Urinary bladder (tissue), 4 donors: Measurements from ENCODE around the gene ANKZF1. TPM values are rescaled to one million over a fixed set of nuclear protein-coding genes. Genes with fewer than 3 reads are reported as not detected.
A peak's percentile ranks its signal among the peaks of the same experiment; 100 is the strongest.

ENCODE experiments used
- DNase-seq: peaks from one replicate; pipeline ENCODE4 v3.0.0-alpha.2; 2015; ENCODE audit errors: extremely low spot score
- H3K27ac ChIP-seq: one replicate; pipeline ENCODE4 v1.5.1; 2013; ENCODE audit warnings: low read depth, mild to moderate bottlenecking, moderate library complexity
- H3K36me3 ChIP-seq: one replicate; pipeline ENCODE4 v1.6.1; 2013; ENCODE audit warnings: mild to moderate bottlenecking, moderate library complexity; ENCODE audit not compliant: insufficient read depth
- H3K4me1 ChIP-seq: one replicate; pipeline ENCODE4 v1.6.1; 2013; ENCODE audit warnings: mild to moderate bottlenecking, moderate library complexity; ENCODE audit not compliant: insufficient read depth
- H3K4me3 ChIP-seq: one replicate; pipeline ENCODE4 v1.5.1; 2013; ENCODE audit warnings: low read depth, low read length
- WGBS: extraction: QIAGEN DNeasy Blood & Tissue Kit; methylation state at CpG from one replicate; pipeline ENCODE4 v1.1.7; 2013; 5-methylcytosine and 5-hydroxymethylcytosine counted together
- polyA plus RNA-seq: library from polyadenylated mRNA; stranded (reverse); fragments of 200-250 nt; gene quantifications from one replicate; pipeline ENCODE4 v1.2.3, GENCODE V29; 2013
- total RNA-seq: library from RNA; depleted of rRNA; stranded (reverse); fragments of >200 nt; gene quantifications from one replicate; pipeline ENCODE4 v1.2.3, GENCODE V29; 2014
- donor health status: healthy with polysubstance abuse.
- donor health status: healthy.

The ANKZF1 gene
- total and polyA plus RNA-seq, 2 donors, result 22.3 to 30.6 TPM

DNA sequence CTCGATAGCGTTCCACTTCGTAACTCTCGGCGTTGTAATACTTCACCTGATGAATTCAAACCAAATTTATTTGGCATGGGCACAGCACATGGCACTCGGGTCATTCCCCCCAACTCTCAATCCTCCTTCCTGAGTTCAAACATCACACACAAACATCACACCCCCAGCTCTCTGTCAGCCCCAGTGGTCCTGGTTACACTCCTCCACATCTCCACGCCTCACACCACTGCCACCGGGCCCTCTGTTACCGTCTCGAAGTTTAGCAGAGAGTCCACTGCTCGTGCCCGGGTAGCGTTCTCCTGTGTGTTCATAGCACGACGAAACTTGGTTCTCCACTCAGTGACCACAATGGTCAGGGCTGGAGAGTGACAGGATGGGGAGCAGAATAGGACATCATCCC, 15.5 kb upstream of the ANKZF1 start:
- Histone ChIP-seq H3K4me3 (no peak overlapping the region), H3K27ac (no peak overlapping the region), H3K4me1 (no peaks in the 10 kb centered on the region), H3K36me3 (peaks cover 4% of the 10 kb centered on the region)
- no peak for DNase-seq
- 96% methylated on average over 15 of the region's 15 CpGs for WGBS

DNA sequence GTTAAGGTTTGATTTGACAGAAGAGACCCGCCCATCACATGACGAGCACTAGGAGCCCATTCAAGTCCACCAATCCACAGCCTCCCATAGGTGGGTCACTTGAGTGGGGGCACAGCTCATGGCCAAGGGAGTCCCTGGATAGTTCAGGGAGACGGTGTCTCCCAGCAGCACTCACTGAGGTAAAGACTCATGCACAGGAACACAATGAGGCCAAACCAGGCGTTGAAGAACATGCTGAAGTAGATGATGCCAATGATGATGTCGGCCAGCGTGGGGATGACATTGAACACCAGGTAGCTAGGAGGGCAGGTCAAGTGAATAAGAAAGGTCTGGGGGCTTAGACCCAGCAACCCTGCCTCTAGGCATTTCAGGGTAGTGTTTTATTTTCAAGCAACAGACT, 14.8 kb upstream of the ANKZF1 start:
- WGBS, result 91% methylated on average over 6 of the region's 6 CpGs
- Histone ChIP-seq H3K4me1 (peaks cover 4% of the 10 kb centered on the region), H3K4me3 (no peak overlapping the region), H3K36me3 (peaks cover 2% of the 10 kb centered on the region), H3K27ac (no peak overlapping the region)
- DNase-seq, result no peak

DNA sequence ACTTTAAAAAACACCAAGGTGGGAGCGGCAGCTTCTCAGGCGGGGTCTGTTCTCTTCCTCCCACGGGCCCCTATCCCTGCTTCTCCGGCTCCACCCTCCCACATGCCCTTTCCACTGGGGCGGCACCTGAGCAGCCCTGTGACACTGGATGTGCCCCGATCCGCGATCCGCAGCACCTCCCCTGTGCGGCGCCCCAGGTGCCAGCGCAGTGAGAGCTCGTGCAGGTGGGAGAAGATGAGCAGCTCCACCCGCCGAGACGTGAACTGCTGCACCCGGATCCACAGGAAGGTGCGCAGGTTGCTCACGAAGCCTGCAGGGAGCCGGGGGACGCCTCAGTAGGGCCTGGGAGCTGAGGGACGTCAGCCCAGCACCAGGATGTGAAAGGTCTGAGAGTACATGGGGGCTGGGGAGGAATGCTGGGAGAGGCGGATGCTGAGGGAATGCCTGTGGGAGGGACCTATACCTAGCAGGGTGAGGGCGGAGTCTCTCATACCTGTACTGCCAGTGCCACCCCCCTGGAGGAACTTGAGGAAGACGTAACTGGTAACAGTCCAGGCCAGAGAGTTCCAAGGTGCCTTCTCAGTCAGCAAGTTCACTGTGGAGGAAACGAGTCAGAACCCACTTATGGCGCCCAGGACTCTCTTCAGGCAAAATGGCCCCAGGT, 13.6 kb upstream of the ANKZF1 start:
- no peak for DNase-seq
- Histone ChIP-seq H3K36me3 (peaks cover 6% of the 10 kb centered on the region), H3K27ac (no peak overlapping the region), H3K4me1 (peaks cover 4% of the 10 kb centered on the region), H3K4me3 (no peak overlapping the region)
- WGBS, result 90% methylated on average over 27 of the region's 27 CpGs

DNA sequence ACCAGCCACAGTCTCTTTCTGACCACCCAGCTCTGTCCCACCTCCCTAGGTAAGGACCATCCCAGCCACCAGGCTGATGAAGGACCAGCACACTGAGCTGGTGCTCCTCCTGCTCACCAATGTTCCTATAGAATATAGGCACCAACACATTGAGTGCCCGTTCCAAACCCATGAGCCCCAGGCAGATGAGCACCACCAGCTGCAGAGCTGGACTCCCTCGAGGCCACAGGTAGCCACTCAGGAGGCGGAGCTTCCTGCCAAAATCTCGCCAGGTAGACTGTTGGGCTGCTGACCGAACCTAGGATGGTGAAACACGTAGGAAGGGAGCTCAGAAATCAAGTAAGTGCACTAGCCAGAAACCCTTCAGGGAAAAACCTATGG, 13.1 kb upstream of the ANKZF1 start:
- WGBS, result 93% methylated on average over 6 of the region's 6 CpGs

DNA sequence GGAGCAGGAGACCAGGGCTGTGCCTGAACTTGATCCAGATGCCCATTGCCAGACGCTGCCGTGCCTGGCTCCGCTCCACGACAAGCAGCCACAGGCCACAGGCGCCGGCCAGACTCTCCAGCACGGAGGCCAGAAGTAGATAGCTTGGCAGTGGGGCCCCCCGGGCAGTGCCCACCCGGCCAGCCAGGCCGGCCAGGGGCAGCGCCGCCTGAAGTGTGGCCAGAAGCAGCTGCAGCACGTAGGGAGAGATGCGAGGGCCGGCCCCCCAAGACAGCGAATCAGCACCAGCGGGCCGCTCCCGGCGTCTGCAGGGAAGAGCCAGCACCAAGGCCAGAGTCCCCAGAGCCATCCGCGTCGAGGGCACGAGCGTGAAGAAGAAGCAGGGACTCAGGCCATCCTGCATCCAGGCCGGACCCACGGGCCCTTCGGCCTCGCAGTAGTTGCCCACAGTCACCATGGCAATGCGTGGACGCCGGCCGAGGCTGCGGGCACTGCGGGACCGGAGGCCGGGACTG, 11.3 kb upstream of the ANKZF1 start:
- Histone ChIP-seq H3K27ac (peak overlapping the region; percentile 71), H3K4me1 (peaks cover 4% of the 10 kb centered on the region), H3K4me3 (peak overlapping the region; percentile 44), H3K36me3 (peaks cover 6% of the 10 kb centered on the region)
- under 1% methylated on average over 37 of the region's 37 CpGs for WGBS
- no peak for DNase-seq

More for the DNA sequence above, 13.1 kb upstream of the ANKZF1 start:
- DNase-seq, result no peak
- no peak overlapping the region for H3K27ac ChIP-seq
- no peak overlapping the region for H3K4me3 ChIP-seq
- H3K36me3 ChIP-seq, result peaks cover 6% of the 10 kb centered on the region
- H3K4me1 ChIP-seq, result peaks cover 4% of the 10 kb centered on the region

DNA sequence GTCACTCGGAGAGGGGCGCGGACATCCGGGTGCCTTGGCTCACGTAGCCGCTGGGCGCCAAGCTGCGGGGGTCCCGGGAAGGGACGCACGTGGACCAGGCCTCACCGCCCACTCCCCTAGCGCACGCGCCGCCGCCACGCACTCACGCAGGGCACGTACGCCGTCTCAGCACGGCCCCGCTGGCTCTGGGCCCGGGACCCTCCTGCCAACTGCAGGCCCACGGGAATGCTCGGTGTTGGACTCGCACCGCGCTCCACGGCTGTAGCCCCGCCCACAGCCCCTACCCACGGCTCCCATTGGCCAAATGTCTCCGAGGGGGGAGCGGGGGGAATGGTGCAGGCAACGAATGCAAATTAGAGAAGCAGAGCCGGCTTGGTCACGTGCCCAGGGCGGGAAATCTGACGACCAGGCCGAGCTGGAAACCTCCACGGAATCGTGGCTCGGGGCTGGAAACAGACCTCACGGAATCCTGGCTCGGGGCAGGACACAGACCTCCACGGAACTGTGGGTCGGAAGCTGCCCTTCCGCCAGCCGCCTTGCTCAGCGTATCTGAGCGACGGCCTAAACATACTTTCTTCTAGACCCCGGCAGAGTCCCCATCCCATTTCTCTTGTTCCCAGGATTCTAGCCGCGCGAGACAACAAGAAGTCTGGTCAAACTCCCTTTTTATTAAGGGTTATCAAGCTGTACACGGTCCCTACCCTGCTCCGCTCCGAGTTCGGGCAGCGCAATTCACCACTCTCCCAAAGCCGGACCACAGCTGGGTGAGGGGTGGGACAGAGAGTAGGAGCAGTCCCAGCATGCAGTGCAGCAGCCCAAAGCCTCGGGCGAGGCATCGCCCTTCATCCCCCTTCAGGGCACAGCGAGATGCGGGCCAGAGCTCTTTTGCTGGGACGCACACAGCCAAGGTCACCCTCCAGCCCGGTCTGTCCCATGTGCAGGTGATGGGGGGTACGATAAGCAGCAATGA, 10.6 kb upstream of the ANKZF1 start, which contains the start of gene ABCB6:
TSS of gene ABCB6 (minus strand) at position 227 of the 970 bp plus-strand sequence. CDS start 285 bp downstream, outside the sequence.
- Histone ChIP-seq H3K4me3 (peak within 1 kb of the TSS; percentile 44), H3K36me3 (peaks cover 6% of the 10 kb centered on the region)
- WGBS, result 5% methylated on average over 71 of the region's 71 CpGs

DNA sequence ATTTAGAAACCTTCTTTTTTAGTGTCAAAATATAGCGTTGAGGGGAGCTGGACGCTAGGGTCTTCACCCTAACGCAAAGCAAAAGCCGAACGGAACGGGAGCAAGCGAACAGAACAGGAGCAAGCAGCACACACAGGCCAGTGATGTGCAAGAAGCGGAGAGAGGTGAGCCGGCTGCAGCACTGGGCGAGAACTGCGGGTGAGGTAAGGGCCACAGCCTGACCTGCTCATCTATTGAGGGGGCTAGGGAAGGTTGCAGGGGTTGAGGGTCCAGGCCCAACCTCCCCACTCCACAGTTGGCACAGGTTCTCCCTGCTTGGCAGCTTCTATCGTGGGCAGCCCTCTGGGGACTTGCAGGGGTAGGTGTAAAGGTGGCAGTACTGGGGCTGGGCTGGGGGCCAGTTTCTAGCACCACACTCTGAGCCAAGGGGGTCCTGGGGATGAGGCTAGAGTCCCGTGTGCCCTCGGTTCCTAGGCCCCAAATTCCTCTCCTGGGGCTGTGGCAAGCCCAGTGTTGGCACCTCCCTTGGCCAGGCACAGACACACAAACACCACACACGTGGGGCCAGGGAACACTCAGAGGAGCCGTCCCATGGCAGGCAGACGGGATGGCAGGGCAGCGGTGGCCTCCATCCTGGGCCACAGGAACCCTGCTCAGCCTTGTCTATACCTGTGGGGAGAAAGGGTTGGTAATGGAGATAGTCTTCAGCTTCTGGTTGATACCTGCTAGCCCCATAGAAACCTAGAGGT, 9.6 kb upstream of the ANKZF1 start:
- 87% methylated on average over 18 of the region's 18 CpGs for WGBS
- H3K27ac ChIP-seq, result no peak overlapping the region
- no peak overlapping the region for H3K4me3 ChIP-seq

More for the DNA sequence above, 10.6 kb upstream of the ANKZF1 start, which contains the start of gene ABCB6:
- H3K27ac ChIP-seq, result peak within 1 kb of the TSS; percentile 71
- DNase-seq, result peak; percentile 95
- H3K4me1 ChIP-seq, result peaks cover 4% of the 10 kb centered on the region

DNA sequence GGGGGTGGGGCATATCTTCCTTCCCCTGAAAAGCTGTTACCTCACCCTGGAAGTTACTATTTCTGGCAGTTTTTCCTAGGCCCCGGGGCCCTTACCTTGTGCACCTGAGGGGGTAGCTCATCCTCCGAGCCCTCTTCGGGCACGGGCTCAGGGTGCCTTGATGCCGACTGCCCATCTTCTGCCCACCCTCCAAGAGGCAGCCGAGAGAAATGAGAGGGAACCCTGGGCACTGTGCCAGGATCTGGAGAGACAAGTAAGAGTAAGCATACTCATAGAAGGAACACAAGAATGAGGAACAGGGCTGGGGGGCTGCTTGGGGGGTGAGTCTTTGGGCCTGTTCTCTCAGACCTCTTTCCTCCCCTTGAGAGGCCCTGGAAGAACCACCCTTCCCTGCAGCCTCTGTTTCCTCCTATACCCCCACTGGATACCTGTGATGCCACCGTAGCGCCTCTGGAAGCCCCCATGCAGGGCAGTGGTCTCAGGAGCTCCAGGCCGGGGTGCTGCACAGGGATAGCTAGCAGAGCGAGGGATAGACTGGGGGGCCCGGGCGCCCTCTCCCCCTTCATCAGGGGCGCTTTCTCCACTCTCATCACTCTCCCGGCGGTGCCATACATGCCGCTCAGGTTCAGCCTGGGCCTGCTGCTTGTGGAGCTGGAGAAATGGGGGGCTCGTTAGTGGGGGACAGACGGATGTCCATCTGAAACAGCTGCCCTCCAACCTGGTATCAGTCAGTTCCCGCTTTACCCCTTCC, 8.8 kb upstream of the ANKZF1 start:
- Histone ChIP-seq H3K4me3 (no peak overlapping the region), H3K27ac (no peak overlapping the region), H3K36me3 (peaks cover 6% of the 10 kb centered on the region), H3K4me1 (peaks cover 4% of the 10 kb centered on the region)
- DNase-seq, result no peak
- 90% methylated on average over 19 of the region's 19 CpGs for WGBS

More for the DNA sequence above, 9.6 kb upstream of the ANKZF1 start:
- Histone ChIP-seq H3K4me1 (peaks cover 4% of the 10 kb centered on the region), H3K36me3 (peaks cover 6% of the 10 kb centered on the region)
- no peak for DNase-seq

DNA sequence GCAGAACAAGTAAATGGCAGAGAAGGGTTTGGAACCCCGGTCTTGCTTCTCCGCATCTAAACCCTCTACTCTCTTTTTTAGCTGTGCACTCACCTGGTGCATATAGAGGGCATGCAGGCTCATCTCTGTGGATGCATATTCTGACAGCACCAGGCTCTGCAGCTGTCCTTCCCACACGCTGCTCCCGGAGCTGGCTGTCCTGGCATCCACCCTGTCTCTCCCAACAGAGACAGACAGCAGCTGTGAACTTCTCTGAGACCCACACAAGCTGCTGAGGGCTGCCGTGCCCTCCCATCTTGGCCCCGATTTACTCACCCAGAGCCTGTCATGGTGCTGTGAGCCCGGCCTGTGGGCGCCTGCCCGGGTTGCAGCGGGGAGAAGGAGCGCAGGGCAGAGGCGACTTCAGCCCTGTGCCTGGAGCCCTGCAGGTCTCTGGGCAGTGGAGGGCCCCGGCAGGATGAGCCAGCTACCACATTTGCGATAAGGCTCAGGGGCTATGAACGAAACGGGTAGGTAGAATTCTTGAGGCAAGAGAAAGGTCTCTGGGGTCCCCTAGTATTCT, 7.6 kb upstream of the ANKZF1 start:
- 92% methylated on average over 16 of the region's 16 CpGs for WGBS
- Histone ChIP-seq H3K4me3 (no peak overlapping the region), H3K36me3 (peaks cover 4% of the 10 kb centered on the region), H3K27ac (no peak overlapping the region), H3K4me1 (peaks cover 4% of the 10 kb centered on the region)
- no peak for DNase-seq

DNA sequence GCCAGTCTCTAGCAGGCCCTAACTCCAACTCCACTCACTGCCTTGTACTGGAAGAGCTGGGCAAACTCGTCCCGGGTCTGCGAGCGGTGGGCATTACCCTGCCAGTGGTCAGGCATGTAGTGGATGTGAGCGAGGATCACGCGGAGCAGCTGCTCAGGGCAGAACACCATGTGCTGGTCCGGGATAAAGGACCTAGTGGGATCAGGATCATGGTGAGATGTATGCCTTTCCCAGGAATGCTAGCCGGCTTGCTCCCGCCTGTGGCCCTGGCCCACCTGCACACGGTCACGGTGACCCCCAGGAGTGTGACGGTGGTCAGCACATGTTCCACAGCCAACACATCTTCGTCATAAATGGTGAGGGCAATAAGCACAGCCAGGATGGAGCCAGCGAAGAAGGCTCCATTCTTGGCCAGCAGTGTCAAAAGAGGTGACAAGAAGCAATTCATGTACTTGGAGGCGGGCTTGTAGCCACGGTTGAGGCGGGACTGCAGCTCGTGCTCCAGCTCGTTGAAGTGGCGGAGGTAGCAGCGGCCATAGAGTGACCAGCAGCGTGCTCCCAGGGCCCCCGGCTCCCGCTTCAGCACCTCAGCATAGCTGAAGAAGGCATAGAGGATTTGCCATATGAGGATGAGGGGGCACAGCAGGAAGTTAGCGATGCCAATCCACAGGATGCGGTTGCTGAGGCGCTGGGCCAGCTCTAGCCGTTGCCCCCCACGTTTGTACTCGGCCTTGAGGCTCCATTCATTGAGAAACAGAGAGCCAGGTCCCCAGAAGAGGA, 5.6 kb upstream of the ANKZF1 start:
- Histone ChIP-seq H3K27ac (no peak overlapping the region), H3K4me1 (peaks cover 4% of the 10 kb centered on the region), H3K4me3 (no peak overlapping the region), H3K36me3 (peaks cover 4% of the 10 kb centered on the region)
- no peak for DNase-seq
- 93% methylated on average over 31 of the region's 31 CpGs for WGBS

DNA sequence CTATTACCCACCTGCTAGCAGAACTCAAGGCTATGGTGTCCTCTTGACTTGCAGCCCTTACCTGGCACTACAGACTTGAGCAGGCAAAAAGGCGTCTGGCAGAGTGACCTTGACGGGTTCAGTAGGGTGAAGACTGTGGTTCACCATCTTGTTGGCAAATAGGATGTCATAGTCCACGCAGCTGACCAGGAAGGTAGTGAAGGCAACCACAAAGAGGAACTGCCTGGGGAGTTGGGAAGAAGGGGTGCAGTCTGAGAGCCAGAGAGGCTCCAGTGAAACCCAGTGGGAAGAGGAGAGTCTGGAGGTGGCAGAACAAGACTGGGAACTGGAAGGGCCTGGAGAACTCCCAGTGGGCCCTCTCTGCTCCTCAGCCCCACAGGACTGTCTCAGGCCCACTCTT, 4.3 kb upstream of the ANKZF1 start:
- H3K27ac ChIP-seq, result no peak overlapping the region
- WGBS, result 89% methylated on average over 3 of the region's 3 CpGs
- DNase-seq, result no peak
- no peaks in the 10 kb centered on the region for H3K4me1 ChIP-seq
- H3K4me3 ChIP-seq, result no peak overlapping the region
- peaks cover 4% of the 10 kb centered on the region for H3K36me3 ChIP-seq
